Loucy (cell line): ENCODE measurements around the gene GPATCH4.

Experiments
- EZH2phosphoT487 ChIP-seq: fragments of 200-600 bp; IDR thresholded peaks from 2 replicates; pipeline ENCODE4 v1.6.1; 2018; ENCODE audit warnings: antibody characterized with exemption, mild to moderate bottlenecking, moderate library complexity, borderline replicate concordance
- TF ChIP-seq, protein P1 (sequence below): fragments of 200-600 bp; sonication (generic); conservative IDR thresholded peaks from 2 replicates; pipeline ENCODE4 v1.5.1; 2014; ENCODE audit warnings: mild to moderate bottlenecking, antibody characterized with exemption, low read length

DNA sequence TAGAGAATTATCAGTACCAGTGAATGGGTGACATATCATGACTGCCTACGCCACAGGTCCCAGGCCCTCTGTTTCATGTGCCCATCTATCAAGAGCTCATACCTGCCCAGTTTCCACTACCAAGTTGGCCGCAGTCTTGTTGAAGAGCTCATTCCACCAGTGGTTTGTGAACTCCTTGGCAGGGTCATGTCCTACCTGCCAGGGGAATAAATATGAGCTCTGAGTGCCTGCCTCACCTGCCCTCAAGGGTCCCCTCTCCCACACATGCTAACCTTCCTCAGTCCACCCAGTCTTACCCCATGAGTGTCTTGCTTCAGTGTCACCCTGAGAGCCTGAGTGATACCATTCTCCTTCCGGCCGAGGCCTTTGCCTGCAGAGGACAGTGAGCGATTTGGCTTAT is 3.2 kb downstream of the GPATCH4 start:
- TF ChIP-seq, protein P1, sequence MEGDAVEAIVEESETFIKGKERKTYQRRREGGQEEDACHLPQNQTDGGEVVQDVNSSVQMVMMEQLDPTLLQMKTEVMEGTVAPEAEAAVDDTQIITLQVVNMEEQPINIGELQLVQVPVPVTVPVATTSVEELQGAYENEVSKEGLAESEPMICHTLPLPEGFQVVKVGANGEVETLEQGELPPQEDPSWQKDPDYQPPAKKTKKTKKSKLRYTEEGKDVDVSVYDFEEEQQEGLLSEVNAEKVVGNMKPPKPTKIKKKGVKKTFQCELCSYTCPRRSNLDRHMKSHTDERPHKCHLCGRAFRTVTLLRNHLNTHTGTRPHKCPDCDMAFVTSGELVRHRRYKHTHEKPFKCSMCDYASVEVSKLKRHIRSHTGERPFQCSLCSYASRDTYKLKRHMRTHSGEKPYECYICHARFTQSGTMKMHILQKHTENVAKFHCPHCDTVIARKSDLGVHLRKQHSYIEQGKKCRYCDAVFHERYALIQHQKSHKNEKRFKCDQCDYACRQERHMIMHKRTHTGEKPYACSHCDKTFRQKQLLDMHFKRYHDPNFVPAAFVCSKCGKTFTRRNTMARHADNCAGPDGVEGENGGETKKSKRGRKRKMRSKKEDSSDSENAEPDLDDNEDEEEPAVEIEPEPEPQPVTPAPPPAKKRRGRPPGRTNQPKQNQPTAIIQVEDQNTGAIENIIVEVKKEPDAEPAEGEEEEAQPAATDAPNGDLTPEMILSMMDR = no peak
- no peak for TF ChIP-seq EZH2phosphoT487
